Spleen (tissue), 11 donors: ENCODE measurements around the gene ELP6. TPM values are rescaled to one million over a fixed set of nuclear protein-coding genes. Genes with fewer than 3 reads are reported as not detected.
A peak's percentile ranks its signal among the peaks of the same experiment; 100 is the strongest.

ENCODE experiments used
- DNase-seq: peaks from one replicate; pipeline ENCODE4 v3.0.0-alpha.2; 2020
- H3K27ac ChIP-seq, 8 donors: fragments of 200-600 bp; sonication (generic) in 7 of 8; 1 replicate in 4 of 8; 2 replicates in 4 of 8; pipeline versions ENCODE4 v1.5.0 to v1.8.0; 2016 to 2021; ENCODE audit warnings: inconsistent platforms in 4 of 8, mild to moderate bottlenecking in 4 of 8, moderate library complexity in 1 of 8
- H3K27me3 ChIP-seq, 7 donors: fragments of 200-600 bp; sonication (generic) in 6 of 7; replicated peaks in 1 of 7; 1 replicate in 4 of 7; 2 replicates in 3 of 7; pipeline versions ENCODE4 v1.5.0 to v1.8.0; 2016 to 2021; ENCODE audit warnings: inconsistent platforms in 3 of 7, mild to moderate bottlenecking in 1 of 7
- H3K36me3 ChIP-seq, 6 donors: fragments of 200-600 bp; sonication (generic) in 5 of 6; 1 replicate in 4 of 6; 2 replicates in 2 of 6; pipeline versions ENCODE4 v1.5.0 to v1.8.0; 2016 to 2021; ENCODE audit warnings: inconsistent platforms in 2 of 6
- H3K4me1 ChIP-seq, 6 donors: fragments of 200-600 bp; sonication (generic) in 5 of 6; 1 replicate in 3 of 6; 2 replicates in 3 of 6; pipeline versions ENCODE4 v1.5.0 to v1.8.0; 2016 to 2021; ENCODE audit warnings: inconsistent platforms in 3 of 6
- H3K4me3 ChIP-seq, 8 donors: fragments of 200-600 bp; sonication (generic) in 7 of 8; 1 replicate in 4 of 8; 2 replicates in 4 of 8; pipeline versions ENCODE4 v1.5.0 to v1.8.0; 2016 to 2021; ENCODE audit warnings: inconsistent platforms in 4 of 8, mild to moderate bottlenecking in 4 of 8, moderate library complexity in 2 of 8
- H3K9me3 ChIP-seq, 8 donors: fragments of 200-600 bp; sonication (generic) in 7 of 8; 1 replicate in 4 of 8; 2 replicates in 4 of 8; pipeline versions ENCODE4 v1.5.0 to v1.8.0; 2016 to 2021; ENCODE audit warnings: inconsistent platforms in 4 of 8
- CTCF ChIP-seq, 11 experiments: fragments of 200-600 bp in 7 of 11; fragments of 450-650 bp in 4 of 11; sonication (generic) in 4 of 11; IDR thresholded peaks in 8 of 11; conservative IDR thresholded peaks in 3 of 11; 1 replicate in 7 of 11; 2 replicates in 4 of 11; pipeline versions ENCODE4 v1.4.0 to v1.8.0; 2016 to 2021; ENCODE audit warnings: antibody characterized with exemption in 11 of 11, inconsistent platforms in 4 of 11, mild to moderate bottlenecking in 1 of 11
- POLR2A ChIP-seq, 3 donors: fragments of 450-650 bp; IDR thresholded peaks; one replicate each; pipeline ENCODE4 v1.5.1; 2017; ENCODE audit warnings: antibody characterized with exemption in 3 of 3, mild to moderate bottlenecking in 1 of 3
- POLR2AphosphoS5 ChIP-seq, 3 donors: sonication (generic); formaldehyde crosslinking; IDR thresholded peaks; one replicate each; pipeline ENCODE4 v1.5.1; 2017; ENCODE audit warnings: antibody characterized with exemption in 3 of 3
- WGBS, 5 donors: extraction: QIAGEN DNeasy Blood & Tissue Kit in 3 of 5; methylation state at CpG; one replicate each; pipeline versions ENCODE4 v1.1.5 to v1.1.7; 2013 to 2018; 5-methylcytosine and 5-hydroxymethylcytosine counted together
- intact Hi-C: fragments of 100-400 bp; cut with DNase I; formaldehyde crosslinking; loops from one replicate; pipeline ENCODE4 v1.15.0; 2023; ENCODE audit warnings: low total_unique reads
- polyA plus RNA-seq, 3 donors: library from polyadenylated mRNA; stranded (reverse); fragments of 200-250 nt; gene quantifications; one replicate each; pipeline ENCODE4 v1.2.1, GENCODE V29; 2013
- total RNA-seq, 7 donors: library from RNA; depleted of rRNA in 3 of 7; stranded (reverse); fragments of >200 nt in 3 of 7; fragmentation: NEBNext Ultra II Directional in 4 of 7; extraction: Animal tissue kit (Norgen Biotek cat#: 25700) in 4 of 7; gene quantifications; one replicate each; pipeline versions ENCODE4 v1.1.0 to v1.2.1, GENCODE V29; 2016 to 2021
- donor health status: healthy with polysubstance abuse.
- donor health status: DM: no; HTN: no; CAD: no; lungs with moderate emphysema.
- donor health status: DM: no; HTN: no; CAD: no.
- donor health status: Bipolar disorder and iron deficiency.
- donor health status: healthy.
- donor health status: DM: no; HTN: no; CAD: no.
- donor health status: DM: yes; HTN: yes; CAD: no.

The ELP6 gene
- total and polyA plus RNA-seq, 10 donors = 16.6 to 35.6 (median 25.7) TPM

GRCh38 chr3:47536221-47536891 lies 22.8 kb upstream of the ELP6 start:
- TF ChIP-seq POLR2A (IDR thresholded peaks at IDR 0.05) (no peak), CTCF (IDR thresholded peaks at IDR 0.05 in 8 of 11, conservative IDR thresholded peaks at IDR 0.05 in 3 of 11) (no peak), POLR2AphosphoS5 (IDR thresholded peaks at IDR 0.05) (no peak)
- peaks cover 0 to 7% (median 0%) of the 10 kb centered on the region in 7 donors for H3K27me3 ChIP-seq
- H3K27ac ChIP-seq = no peak overlapping the region
- H3K4me3 ChIP-seq = no peak overlapping the region
- H3K36me3 ChIP-seq = no peaks in the 10 kb centered on the region
- no peaks in the 10 kb centered on the region for H3K9me3 ChIP-seq
- WGBS, 5 donors = 89 to 93% (median 92%) methylated on average over 16 to 19 of the region's 19 CpGs
- intact Hi-C loops = no loop called here
- H3K4me1 ChIP-seq = no peaks in the 10 kb centered on the region
- peak; percentile 53 for DNase-seq

GRCh38 chr3:47533996-47534454 lies 20.5 kb upstream of the ELP6 start:
- Histone ChIP-seq H3K4me1 (no peaks in the 10 kb centered on the region), H3K27me3 (peaks cover 0 to 7% (median 0%) of the 10 kb centered on the region in 7 donors), H3K9me3 (peaks cover 0 to 2% (median under 1%) of the 10 kb centered on the region in 8 donors), H3K27ac (no peak overlapping the region), H3K4me3 (no peak overlapping the region), H3K36me3 (no peaks in the 10 kb centered on the region)
- 77 to 92% (median 83%) methylated on average over 5 of the region's 5 CpGs for WGBS, 5 donors
- intact Hi-C loops = no loop called here
- DNase-seq = peak; percentile 11
- TF ChIP-seq POLR2A (IDR thresholded peaks at IDR 0.05) = no peak
- TF ChIP-seq POLR2AphosphoS5 (IDR thresholded peaks at IDR 0.05) = no peak
- TF ChIP-seq CTCF (IDR thresholded peaks at IDR 0.05 in 8 of 11, conservative IDR thresholded peaks at IDR 0.05 in 3 of 11) = no peak

- Histone ChIP-seq H3K27me3 (peaks cover 0 to 3% (median 0%) of the 10 kb centered on the region in 7 donors), H3K27ac (no peak overlapping the region), H3K4me1 (no peaks in the 10 kb centered on the region), H3K9me3 (peaks cover 0 to 8% (median 5%) of the 10 kb centered on the region in 8 donors), H3K4me3 (no peak overlapping the region), H3K36me3 (no peaks in the 10 kb centered on the region)
- TF ChIP-seq POLR2AphosphoS5 (IDR thresholded peaks at IDR 0.05) (no peak), CTCF (IDR thresholded peaks at IDR 0.05 in 8 of 11, conservative IDR thresholded peaks at IDR 0.05 in 3 of 11) (no peak), POLR2A (IDR thresholded peaks at IDR 0.05) (no peak)
- no peak for DNase-seq
- 82 to 93% (median 84%) methylated on average over 2 of the region's 2 CpGs for WGBS, 5 donors
- intact Hi-C loops = no loop called here
These were observed 20.0 kb upstream of the ELP6 start for GRCh38 chr3:47533481-47533880.

GRCh38 chr3:47527952-47528725 lies 14.6 kb upstream of the ELP6 start:
- no peak overlapping the region for H3K4me3 ChIP-seq
- H3K36me3 ChIP-seq = no peaks in the 10 kb centered on the region
- whole genome bisulfite sequencing, 5 donors = 86 to 91% (median 90%) methylated on average over 6 of the region's 6 CpGs
- no peaks in the 10 kb centered on the region for H3K27me3 ChIP-seq
- intact Hi-C loops = no loop called here
- TF ChIP-seq POLR2AphosphoS5 (IDR thresholded peaks at IDR 0.05) (no peak), POLR2A (IDR thresholded peaks at IDR 0.05) (no peak), CTCF (IDR thresholded peaks at IDR 0.05 in 8 of 11, conservative IDR thresholded peaks at IDR 0.05 in 3 of 11) (no peak)
- peaks cover 0 to 20% (median 17%) of the 10 kb centered on the region in 8 donors for H3K9me3 ChIP-seq
- DNase-seq = no peak
- H3K4me1 ChIP-seq = no peaks in the 10 kb centered on the region
- H3K27ac ChIP-seq = no peak overlapping the region
